CD8-positive, alpha-beta memory T cell (primary cell): ENCODE data around the gene ELFN1. TPM values are rescaled to one million over a fixed set of nuclear protein-coding genes. Genes with fewer than 3 reads are reported as not detected.

Experiments used
- CTCF ChIA-PET: fragments of 350-600 bp; sonication (Branson Sonifier 250); formaldehyde crosslinking; loops from one replicate; lab custom pipeline; 2021; ENCODE audit warnings: antibody characterized with exemption; lab: Charles Lee
- POLR2A ChIA-PET: fragments of 350-600 bp; sonication (Branson Sonifier 250); formaldehyde crosslinking; loops from one replicate; lab custom pipeline; 2021; ENCODE audit warnings: antibody characterized with exemption; lab: Charles Lee
- DNase-seq, 5 donors: peaks; one replicate each; pipeline versions ENCODE4 v3.0.0 to v3.0.0-alpha.2; 2020 to 2022; ENCODE audit warnings: mixed read lengths in 1 of 5
- H3K27ac ChIP-seq: one replicate; pipeline ENCODE4 v1.7.0; 2013; ENCODE audit warnings: low read depth, mild to moderate bottlenecking, low read length, moderate library complexity
- H3K27me3 ChIP-seq: 2 replicates; pipeline ENCODE4 v1.7.0; 2013; ENCODE audit warnings: low read length, mild to moderate bottlenecking; ENCODE audit not compliant: insufficient read depth, poor library complexity, severe bottlenecking
- H3K36me3 ChIP-seq: 2 replicates; pipeline ENCODE4 v1.7.0; 2013; ENCODE audit warnings: mild to moderate bottlenecking, low read length, moderate library complexity; ENCODE audit not compliant: insufficient read depth
- H3K4me1 ChIP-seq: 2 replicates; pipeline ENCODE4 v1.7.0; 2013; ENCODE audit warnings: mild to moderate bottlenecking, low read length, moderate library complexity; ENCODE audit not compliant: insufficient read depth
- H3K4me3 ChIP-seq: 2 replicates; pipeline ENCODE4 v1.7.0; 2013; ENCODE audit warnings: mild to moderate bottlenecking, low read length
- H3K9me3 ChIP-seq: 2 replicates; pipeline ENCODE4 v1.7.0; 2013; ENCODE audit warnings: mild to moderate bottlenecking, low read length
- H3K27ac Mint-ChIP-seq, 8 donors: one replicate each; pipeline ENCODE4 v1.8.0; 2020 to 2021; ENCODE audit warnings: mixed read lengths in 8 of 8, mild to moderate bottlenecking in 6 of 8, inconsistent platforms in 3 of 8, moderate library complexity in 3 of 8
- H3K27me3 Mint-ChIP-seq, 2 donors: one replicate each; pipeline ENCODE4 v1.8.0; 2020 to 2021; ENCODE audit warnings: mixed read lengths in 2 of 2, mild to moderate bottlenecking in 1 of 2, moderate library complexity in 1 of 2
- H3K36me3 Mint-ChIP-seq, 3 donors: one replicate each; pipeline ENCODE4 v1.8.0; 2020 to 2021; ENCODE audit warnings: mixed read lengths in 3 of 3, inconsistent platforms in 1 of 3, mild to moderate bottlenecking in 1 of 3
- H3K4me1 Mint-ChIP-seq, 3 donors: one replicate each; pipeline ENCODE4 v1.8.0; 2020 to 2021; ENCODE audit warnings: mixed read lengths in 3 of 3, inconsistent platforms in 1 of 3, mild to moderate bottlenecking in 1 of 3
- H3K4me3 Mint-ChIP-seq, 7 donors: one replicate each; pipeline ENCODE4 v1.8.0; 2020 to 2021; ENCODE audit warnings: mixed read lengths in 7 of 7, mild to moderate bottlenecking in 6 of 7, moderate library complexity in 4 of 7, inconsistent platforms in 2 of 7
- H3K9me3 Mint-ChIP-seq, 5 donors: one replicate each; pipeline ENCODE4 v1.8.0; 2020 to 2022; ENCODE audit warnings: mixed read lengths in 5 of 5, mild to moderate bottlenecking in 3 of 5, moderate library complexity in 2 of 5, inconsistent platforms in 1 of 5
- polyA plus RNA-seq: library from polyadenylated mRNA; unstranded; fragments of 300-500 nt; fragmentation: Illumina TruSeq; gene quantifications from one replicate; pipeline ENCODE4 v1.2.3, GENCODE V29; 2021
- total RNA-seq, 2 experiments: library from RNA; stranded (reverse); gene quantifications; one replicate each; pipeline ENCODE4 v1.2.3, GENCODE V29; 2021

The ELFN1 gene
- total and polyA plus RNA-seq, 3 experiments from 2014 or later, result 0.15 to 0.22 (median 0.20) TPM

DNA sequence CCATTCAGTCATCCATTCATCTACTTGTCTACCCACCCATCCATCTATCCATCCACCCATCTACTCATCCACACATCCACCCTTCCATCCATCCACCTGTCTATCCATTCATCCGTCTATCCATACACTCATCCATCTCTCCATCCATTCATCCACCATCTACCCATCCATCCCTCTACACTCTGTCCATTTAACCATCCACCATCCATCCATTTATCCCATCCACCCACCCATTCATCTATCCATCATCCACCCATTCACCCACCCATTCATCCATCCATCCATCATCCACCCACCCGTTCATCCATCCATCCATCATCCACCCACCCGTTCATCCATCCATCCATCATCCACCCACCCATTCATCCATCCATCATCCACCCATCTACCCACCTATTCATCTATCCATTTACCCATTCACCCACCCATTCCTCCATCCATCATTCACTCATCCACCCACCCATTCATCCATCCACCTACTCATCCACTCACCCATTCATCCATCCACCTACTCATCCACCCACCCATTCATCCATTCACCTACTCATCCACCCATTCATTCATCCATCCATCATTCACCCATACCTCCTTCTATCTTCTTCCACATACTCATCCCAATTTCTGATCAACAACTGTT lies 39.3 kb upstream of the ELFN1 start:
- no peaks in the 10 kb centered on the region for H3K4me1 ChIP-seq
- Mint-ChIP-seq H3K27ac (no peak overlapping the region), H3K4me1 (no peaks in the 10 kb centered on the region), H3K9me3 (peaks cover 0 to 10% (median 7%) of the 10 kb centered on the region in 5 donors), H3K4me3 (no peak overlapping the region), H3K36me3 (peaks cover 0 to 10% (median 0%) of the 10 kb centered on the region in 3 donors), H3K27me3 (peaks cover 5 to 19% of the 10 kb centered on the region in 2 donors)
- no peak overlapping the region for H3K27ac ChIP-seq
- CTCF ChIA-PET, result no interaction called here
- H3K4me3 ChIP-seq, result no peak overlapping the region
- POLR2A ChIA-PET, result no interaction called here
- no peaks in the 10 kb centered on the region for H3K9me3 ChIP-seq
- no peaks in the 10 kb centered on the region for H3K27me3 ChIP-seq
- no peaks in the 10 kb centered on the region for H3K36me3 ChIP-seq
- DNase-seq, result no peak

GRCh38 chr7:1631678-1632077 lies 38.4 kb upstream of the ELFN1 start:
- no peak overlapping the region for H3K4me3 Mint-ChIP-seq
- CTCF ChIA-PET, result no interaction called here
- no peaks in the 10 kb centered on the region for H3K4me1 Mint-ChIP-seq
- H3K4me1 ChIP-seq, result no peaks in the 10 kb centered on the region
- H3K27me3 ChIP-seq, result no peaks in the 10 kb centered on the region
- no peak for DNase-seq
- H3K27ac ChIP-seq, result no peak overlapping the region
- no peaks in the 10 kb centered on the region for H3K36me3 ChIP-seq
- H3K9me3 ChIP-seq, result no peaks in the 10 kb centered on the region
- POLR2A ChIA-PET, result no interaction called here
- H3K9me3 Mint-ChIP-seq, result peaks cover 0 to 11% (median 10%) of the 10 kb centered on the region in 5 donors
- peaks cover 5 to 19% of the 10 kb centered on the region in 2 donors for H3K27me3 Mint-ChIP-seq
- no peak overlapping the region for H3K4me3 ChIP-seq
- peaks cover 0 to 11% (median 0%) of the 10 kb centered on the region in 3 donors for H3K36me3 Mint-ChIP-seq
- H3K27ac Mint-ChIP-seq, result no peak overlapping the region

- CTCF ChIA-PET, result no interaction called here
- POLR2A ChIA-PET, result no interaction called here
Measured at GRCh38 chr7:1632506-1632905, 37.6 kb upstream of the ELFN1 start.

DNA sequence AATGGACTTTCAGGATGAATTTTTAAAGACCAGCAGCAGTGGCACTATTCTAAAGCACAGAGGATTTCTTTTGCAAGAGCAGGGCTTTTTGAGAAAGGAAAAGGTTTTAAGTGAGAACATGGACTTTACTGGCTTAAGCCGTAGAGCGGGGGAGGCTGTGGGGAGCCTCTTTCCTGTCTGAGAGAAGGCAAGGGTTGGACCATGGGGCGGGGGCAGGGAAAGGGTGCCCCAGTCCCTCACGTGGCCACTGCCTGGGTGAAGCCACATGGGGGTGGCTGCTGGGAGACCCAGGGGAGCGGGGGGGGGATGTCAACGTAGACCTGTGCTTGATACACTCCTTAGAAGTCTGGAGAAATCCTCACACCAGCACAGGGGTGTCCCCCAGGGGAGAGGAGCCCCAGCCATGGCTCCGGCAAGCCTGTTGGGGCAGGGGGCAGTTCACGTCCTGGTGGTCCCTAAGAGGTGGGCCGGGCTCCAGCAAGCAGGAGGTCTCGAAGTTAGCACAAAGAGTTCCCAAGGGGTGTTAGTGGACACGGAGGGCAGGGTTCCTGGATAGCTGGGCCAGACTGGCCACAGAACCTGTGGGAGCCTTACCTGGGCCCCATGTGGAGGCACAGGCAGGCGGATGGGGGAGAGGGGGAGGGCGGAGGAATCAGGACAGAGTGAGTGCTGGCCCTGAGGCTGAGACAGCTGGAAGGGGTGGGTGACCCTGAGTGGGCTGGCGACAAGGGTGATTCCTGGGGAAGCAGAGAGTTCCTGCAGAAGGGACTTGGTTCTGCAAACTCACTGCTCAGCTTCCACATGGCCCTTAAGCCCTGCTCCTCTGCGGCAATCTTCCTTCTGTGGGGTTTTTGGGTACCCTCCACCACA lies 36.9 kb upstream of the ELFN1 start:
- no peak for DNase-seq
- ChIA-PET POLR2A (no interaction called here), CTCF (interaction anchor here (1.7 kb wide), 1 partner anchor 9 kb away, joined by 3 read pairs; no protein-coding TSS in a partner anchor)
- Mint-ChIP-seq H3K9me3 (peaks cover 0 to 18% (median 16%) of the 10 kb centered on the region in 5 donors), H3K36me3 (peaks cover 0 to 11% (median 0%) of the 10 kb centered on the region in 3 donors), H3K27ac (no peak overlapping the region), H3K4me3 (no peak overlapping the region), H3K4me1 (no peaks in the 10 kb centered on the region), H3K27me3 (peaks cover 6 to 19% of the 10 kb centered on the region in 2 donors)
- H3K36me3 ChIP-seq, result no peaks in the 10 kb centered on the region
- H3K27me3 ChIP-seq, result no peaks in the 10 kb centered on the region
- no peaks in the 10 kb centered on the region for H3K9me3 ChIP-seq
- H3K4me3 ChIP-seq, result no peak overlapping the region
- H3K27ac ChIP-seq, result no peak overlapping the region
- H3K4me1 ChIP-seq, result no peaks in the 10 kb centered on the region

More at GRCh38 chr7:1632506-1632905, 37.6 kb upstream of the ELFN1 start:
- Histone ChIP-seq H3K36me3 (no peaks in the 10 kb centered on the region), H3K27ac (no peak overlapping the region), H3K4me3 (no peak overlapping the region), H3K4me1 (no peaks in the 10 kb centered on the region), H3K9me3 (no peaks in the 10 kb centered on the region), H3K27me3 (no peaks in the 10 kb centered on the region)
- no peak overlapping the region for H3K27ac Mint-ChIP-seq
- peaks cover 0 to 16% (median 14%) of the 10 kb centered on the region in 5 donors for H3K9me3 Mint-ChIP-seq
- no peak overlapping the region for H3K4me3 Mint-ChIP-seq
- peaks cover 0 to 11% (median 0%) of the 10 kb centered on the region in 3 donors for H3K36me3 Mint-ChIP-seq
- peaks cover 5 to 19% of the 10 kb centered on the region in 2 donors for H3K27me3 Mint-ChIP-seq
- no peaks in the 10 kb centered on the region for H3K4me1 Mint-ChIP-seq
- no peak for DNase-seq

DNA sequence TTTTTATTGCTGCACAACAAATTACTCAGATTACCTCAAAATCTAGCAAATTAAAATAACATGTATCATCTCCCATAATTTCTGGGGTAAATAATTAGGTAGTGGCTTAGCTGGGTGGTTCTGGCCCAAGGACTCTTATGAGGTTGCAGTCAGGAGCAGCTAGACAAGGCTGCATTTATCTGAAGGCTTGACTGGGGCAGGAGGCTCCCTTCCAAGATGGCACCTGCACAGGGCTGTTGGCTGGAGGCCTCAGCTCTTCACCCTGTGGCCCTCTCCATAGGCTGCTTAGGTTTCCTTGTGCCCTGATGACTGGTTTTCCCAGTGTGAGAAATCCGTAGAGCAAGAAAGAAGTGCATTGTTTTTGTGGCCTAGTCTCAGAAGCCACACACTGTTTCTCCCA lies 34.7 kb upstream of the ELFN1 start:
- Histone ChIP-seq H3K4me1 (no peaks in the 10 kb centered on the region), H3K4me3 (no peak overlapping the region), H3K36me3 (no peaks in the 10 kb centered on the region), H3K27me3 (no peaks in the 10 kb centered on the region), H3K9me3 (no peaks in the 10 kb centered on the region), H3K27ac (no peak overlapping the region)
- ChIA-PET POLR2A (no interaction called here), CTCF (no interaction called here)
- no peaks in the 10 kb centered on the region for H3K4me1 Mint-ChIP-seq
- peaks cover 7 to 19% of the 10 kb centered on the region in 2 donors for H3K27me3 Mint-ChIP-seq
- H3K4me3 Mint-ChIP-seq, result no peak overlapping the region
- H3K9me3 Mint-ChIP-seq, result peaks cover 0 to 18% (median 12%) of the 10 kb centered on the region in 5 donors
- H3K27ac Mint-ChIP-seq, result no peak overlapping the region
- peaks cover 0 to 11% (median 0%) of the 10 kb centered on the region in 3 donors for H3K36me3 Mint-ChIP-seq
- no peak for DNase-seq

DNA sequence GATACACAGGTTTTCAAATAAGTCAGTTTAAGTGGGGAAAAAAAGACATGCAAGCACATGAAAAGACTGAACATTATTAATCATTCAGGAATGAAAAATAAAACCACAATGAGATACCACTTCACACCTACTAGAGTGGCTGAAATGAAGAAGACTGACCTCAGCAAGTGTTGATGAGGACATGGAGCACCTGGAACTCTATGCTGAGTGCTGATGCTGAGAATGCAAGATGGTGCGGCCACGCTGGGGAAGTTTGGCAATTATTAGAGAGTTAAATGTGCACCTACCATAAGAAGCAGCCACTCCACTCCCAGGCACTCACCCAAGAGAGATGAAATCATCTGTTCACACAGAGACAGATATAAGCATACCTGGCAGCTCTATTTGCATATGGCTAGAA lies 32.9 kb upstream of the ELFN1 start:
- peaks cover 0 to 11% (median 0%) of the 10 kb centered on the region in 3 donors for H3K36me3 Mint-ChIP-seq
- no peak for DNase-seq
- H3K9me3 Mint-ChIP-seq, result peaks cover 0 to 18% (median 12%) of the 10 kb centered on the region in 5 donors
- Histone ChIP-seq H3K27ac (no peak overlapping the region), H3K27me3 (no peaks in the 10 kb centered on the region), H3K4me3 (no peak overlapping the region), H3K36me3 (no peaks in the 10 kb centered on the region), H3K4me1 (no peaks in the 10 kb centered on the region), H3K9me3 (no peaks in the 10 kb centered on the region)
- ChIA-PET POLR2A (no interaction called here), CTCF (no interaction called here)
- no peaks in the 10 kb centered on the region for H3K4me1 Mint-ChIP-seq
- no peak overlapping the region for H3K4me3 Mint-ChIP-seq
- no peak overlapping the region for H3K27ac Mint-ChIP-seq
- H3K27me3 Mint-ChIP-seq, result peaks cover 4 to 12% of the 10 kb centered on the region in 2 donors

DNA sequence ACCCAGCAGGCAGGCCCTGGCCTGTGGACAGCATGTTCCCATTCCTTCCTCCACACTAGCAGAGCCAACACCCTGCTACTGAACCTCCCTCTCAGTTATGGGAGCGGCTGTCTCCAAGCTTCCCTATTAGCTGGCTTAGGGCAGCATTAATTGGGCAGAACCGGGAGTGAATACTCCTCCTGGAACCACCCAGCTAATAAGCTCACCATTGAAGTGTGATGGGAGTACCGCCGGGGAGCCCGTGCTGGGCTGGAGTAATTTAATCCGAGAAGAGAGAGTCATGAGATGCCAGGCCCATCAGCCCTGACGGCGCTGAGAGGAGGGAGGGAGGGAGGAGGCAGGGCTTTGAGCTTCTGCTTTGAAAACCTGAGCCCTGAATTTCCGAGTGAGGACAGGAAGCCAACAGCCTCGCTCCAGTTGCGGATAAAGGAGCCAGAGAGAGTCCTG lies 31.8 kb upstream of the ELFN1 start:
- H3K9me3 Mint-ChIP-seq, result peaks cover 0 to 18% (median 12%) of the 10 kb centered on the region in 5 donors
- Histone ChIP-seq H3K36me3 (no peaks in the 10 kb centered on the region), H3K27ac (no peak overlapping the region), H3K4me3 (no peak overlapping the region), H3K27me3 (no peaks in the 10 kb centered on the region), H3K4me1 (no peaks in the 10 kb centered on the region), H3K9me3 (no peaks in the 10 kb centered on the region)
- no peak overlapping the region for H3K27ac Mint-ChIP-seq
- DNase-seq, result no peak
- peaks cover 0 to 11% (median 0%) of the 10 kb centered on the region in 3 donors for H3K36me3 Mint-ChIP-seq
- H3K27me3 Mint-ChIP-seq, result peaks cover 7 to 13% of the 10 kb centered on the region in 2 donors
- H3K4me3 Mint-ChIP-seq, result no peak overlapping the region
- H3K4me1 Mint-ChIP-seq, result no peaks in the 10 kb centered on the region
- POLR2A ChIA-PET, result no interaction called here
- CTCF ChIA-PET, result no interaction called here

DNA sequence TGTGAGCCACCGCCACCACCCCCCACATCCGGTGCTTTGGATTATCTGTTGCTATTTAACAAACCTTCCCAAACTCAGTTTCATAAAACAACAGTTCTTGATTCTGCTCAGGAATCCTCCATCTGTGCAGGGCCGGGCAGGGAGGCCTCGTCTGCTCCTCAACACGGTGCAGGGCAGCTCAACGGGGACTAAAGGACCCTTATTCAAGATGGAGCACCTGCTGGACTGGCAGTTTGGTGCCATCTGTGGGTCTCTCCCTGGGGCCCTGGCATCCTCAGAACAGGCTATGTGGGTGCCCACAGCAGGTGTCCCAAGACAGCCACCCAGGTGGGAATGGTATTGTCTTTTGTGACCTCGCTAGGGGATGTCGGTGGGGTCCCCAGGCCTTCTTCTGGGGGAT lies 31.0 kb upstream of the ELFN1 start:
- no peak overlapping the region for H3K27ac Mint-ChIP-seq
- Histone ChIP-seq H3K4me3 (no peak overlapping the region), H3K9me3 (no peaks in the 10 kb centered on the region), H3K27ac (no peak overlapping the region), H3K4me1 (no peaks in the 10 kb centered on the region), H3K36me3 (no peaks in the 10 kb centered on the region), H3K27me3 (no peaks in the 10 kb centered on the region)
- no peak for DNase-seq
- ChIA-PET POLR2A (no interaction called here), CTCF (no interaction called here)
- H3K36me3 Mint-ChIP-seq, result peaks cover 0 to 11% (median 0%) of the 10 kb centered on the region in 3 donors
- no peak overlapping the region for H3K4me3 Mint-ChIP-seq
- H3K4me1 Mint-ChIP-seq, result no peaks in the 10 kb centered on the region
- peaks cover 0 to 18% (median 12%) of the 10 kb centered on the region in 5 donors for H3K9me3 Mint-ChIP-seq
- H3K27me3 Mint-ChIP-seq, result peaks cover 7 to 17% of the 10 kb centered on the region in 2 donors
